ENCODE results near the gene ATP6V1C2.
"Not testable (repeated sequence)": the region's sequence is repeated elsewhere in the genome, so short reads cannot be mapped to it uniquely, and the experiment has no call there.

The ATP6V1C2 gene

DNA sequence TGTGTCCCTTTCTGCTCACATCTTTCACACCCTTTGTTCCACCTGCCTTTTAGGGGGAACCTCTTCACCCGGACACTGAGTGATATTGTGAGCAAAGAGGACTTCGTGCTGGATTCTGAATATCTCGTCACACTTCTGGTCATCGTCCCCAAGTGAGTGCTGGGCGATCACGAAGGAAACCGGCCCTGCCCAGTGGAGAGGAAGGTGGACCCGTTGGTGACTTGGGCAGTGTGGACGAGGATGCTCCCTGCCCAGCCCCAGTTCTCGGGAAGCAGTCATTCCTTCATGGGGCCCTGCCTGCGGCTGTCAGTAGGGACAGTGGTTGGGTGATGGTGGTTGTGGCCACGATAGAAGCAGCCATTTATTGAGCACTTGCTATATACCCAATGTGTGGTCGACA is 50.4 kb downstream of the ATP6V1C2 start:
- DNase-seq: no peak

DNA sequence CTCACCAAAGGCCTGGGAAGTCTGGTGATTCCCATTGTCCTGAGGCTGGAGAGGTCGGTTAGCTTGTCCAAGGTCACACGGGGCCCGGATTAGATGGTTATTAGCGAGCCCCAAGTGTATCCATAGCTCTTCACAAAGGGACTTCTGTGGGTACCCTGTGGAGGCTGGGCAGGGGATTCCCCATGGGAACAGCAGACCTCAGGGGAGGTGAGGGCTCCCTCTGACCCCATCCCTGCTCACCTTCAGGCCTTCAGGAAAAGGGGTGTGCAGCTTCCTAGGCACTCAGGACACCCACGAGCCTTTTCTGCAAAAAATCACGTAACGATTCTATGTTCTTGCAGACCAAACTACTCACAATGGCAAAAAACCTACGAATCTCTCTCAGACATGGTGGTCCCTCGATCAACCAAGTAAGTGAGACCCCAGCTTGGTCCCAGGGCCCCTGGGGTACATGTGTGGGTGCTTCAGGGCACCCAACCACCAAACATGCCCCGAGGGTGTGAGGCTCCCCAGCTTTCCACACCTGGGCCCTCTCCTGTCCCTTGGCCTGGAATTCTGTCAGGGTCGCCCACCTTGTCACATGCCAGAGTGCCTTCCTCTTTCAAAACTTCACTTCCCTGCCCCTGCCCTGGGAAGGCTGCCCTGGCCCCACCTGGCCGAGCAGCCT is 50.9 kb downstream of the ATP6V1C2 start:
- no peak for DNase-seq

DNA sequence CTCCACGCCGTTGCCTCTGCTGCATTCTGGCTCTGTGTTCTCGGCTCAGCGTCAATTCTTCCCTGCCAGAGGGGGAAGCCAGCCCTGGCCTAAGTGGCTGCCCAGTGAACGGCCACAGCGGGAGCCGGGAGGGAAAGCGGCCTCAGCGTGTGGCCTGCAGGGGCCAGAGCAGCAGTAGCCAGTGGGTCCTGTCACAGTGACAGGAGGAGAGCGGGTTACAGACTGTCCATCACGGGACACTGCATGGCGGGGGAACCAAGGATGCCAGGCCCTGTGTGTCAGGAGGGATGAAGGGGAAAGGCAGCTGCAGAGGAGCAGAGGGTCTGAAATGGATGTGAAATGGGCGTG is 51.4 kb downstream of the ATP6V1C2 start:
- DNase-seq: no peak

DNA sequence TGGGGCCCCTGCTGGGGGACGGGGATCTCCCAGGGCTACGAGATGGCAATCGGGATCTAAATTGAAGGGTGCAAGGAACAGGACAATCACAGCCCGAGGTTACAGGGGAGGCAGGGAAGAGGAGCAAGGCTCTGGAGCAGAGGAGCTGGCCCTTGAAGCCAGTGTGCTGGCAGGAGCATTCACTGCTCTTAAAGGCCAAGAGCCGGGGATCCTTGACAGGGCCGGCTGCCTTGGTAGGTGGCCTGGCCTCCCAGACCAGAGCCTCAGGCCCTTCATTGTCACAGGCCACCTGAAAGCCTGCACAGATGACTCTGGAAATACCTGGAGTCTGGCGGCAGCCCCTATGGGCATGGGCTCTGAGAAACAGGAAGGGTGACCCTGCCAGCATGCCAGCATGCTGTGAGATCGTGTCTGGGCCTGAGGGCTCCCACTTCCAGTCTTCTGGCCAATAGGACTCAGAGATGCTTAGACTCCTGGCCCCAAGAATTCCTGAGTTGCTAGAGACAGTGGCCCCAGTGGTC is 52.5 kb downstream of the ATP6V1C2 start:
- DNase-seq: no peak

DNA sequence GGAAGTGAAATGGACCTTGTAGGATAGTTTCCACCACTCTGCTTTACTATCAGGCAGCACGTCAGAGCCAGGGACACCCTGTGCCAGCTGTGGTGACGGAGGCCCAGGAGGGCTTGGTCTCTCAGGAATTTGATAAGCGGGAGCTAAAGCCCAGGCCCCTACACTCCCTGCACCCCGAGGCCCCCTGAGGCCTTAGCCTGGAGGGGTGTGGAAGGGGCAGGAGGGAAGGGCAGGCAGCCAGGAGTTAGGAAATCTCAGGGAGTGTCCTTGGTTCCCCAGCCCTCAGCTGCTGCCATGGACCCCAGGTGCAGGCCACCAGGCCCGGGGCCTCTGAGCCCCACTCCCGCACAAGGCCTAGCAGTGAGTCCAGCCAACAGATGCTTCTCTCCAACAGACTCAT is 53.0 kb downstream of the ATP6V1C2 start:
- no peak for DNase-seq

DNA sequence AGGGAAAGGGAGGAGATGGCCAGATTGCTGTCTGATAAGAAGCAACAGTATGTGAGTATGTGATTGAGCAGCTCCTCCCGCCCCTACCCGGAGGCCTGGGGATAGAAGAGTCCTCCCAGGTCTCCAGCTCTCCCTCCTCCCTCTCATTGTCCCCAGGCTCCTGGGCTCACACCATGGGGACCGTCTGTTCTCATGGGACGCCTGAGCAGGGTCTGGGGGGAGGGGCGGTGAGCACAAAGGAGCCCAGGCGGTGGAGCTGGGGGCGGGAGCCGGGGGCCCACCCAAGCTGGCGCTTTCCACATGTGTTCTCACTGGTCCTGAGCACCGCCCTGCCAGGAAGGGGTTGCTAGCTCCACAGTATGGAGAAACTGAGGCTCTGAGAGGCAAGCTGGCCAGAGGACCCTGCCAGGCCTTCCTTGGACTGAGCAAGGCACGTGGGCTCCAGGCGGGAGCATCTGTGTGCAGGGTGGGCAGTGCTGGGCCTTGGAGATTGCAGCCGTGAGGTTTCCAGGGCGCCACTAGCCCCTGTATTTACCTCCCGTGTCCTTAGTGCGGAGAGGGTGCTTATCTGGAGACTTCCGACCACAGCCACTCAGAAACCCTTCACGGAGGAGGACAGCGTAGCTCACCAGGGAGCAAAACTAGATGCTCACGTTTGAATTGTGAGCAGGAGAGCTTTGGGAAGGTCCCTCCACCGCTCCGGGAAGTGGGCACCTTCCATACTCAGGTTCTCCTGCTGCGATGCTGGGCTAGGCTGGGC is 53.8 kb downstream of the ATP6V1C2 start:
- no peak for DNase-seq

DNA sequence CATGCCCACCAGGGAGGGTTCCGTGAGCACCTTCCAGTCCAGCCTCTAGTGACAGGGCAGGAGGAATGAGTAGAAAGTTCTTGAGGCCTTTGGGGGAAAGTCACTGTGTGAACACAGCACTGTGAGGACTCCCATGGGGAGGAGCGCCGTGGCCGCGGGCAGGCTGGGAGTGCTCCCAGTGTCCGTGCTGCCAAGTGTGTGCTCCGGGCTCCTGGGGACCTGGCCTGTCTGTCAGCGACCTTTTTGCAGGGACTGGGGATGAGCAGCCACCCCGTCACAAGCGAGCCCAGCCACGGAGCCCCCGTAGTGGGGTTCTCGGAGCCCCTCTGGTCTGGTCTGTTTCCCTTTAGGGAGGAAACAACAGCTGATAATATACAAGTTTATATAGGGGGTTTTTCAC is 54.4 kb downstream of the ATP6V1C2 start:
- DNase-seq: no peak

DNA sequence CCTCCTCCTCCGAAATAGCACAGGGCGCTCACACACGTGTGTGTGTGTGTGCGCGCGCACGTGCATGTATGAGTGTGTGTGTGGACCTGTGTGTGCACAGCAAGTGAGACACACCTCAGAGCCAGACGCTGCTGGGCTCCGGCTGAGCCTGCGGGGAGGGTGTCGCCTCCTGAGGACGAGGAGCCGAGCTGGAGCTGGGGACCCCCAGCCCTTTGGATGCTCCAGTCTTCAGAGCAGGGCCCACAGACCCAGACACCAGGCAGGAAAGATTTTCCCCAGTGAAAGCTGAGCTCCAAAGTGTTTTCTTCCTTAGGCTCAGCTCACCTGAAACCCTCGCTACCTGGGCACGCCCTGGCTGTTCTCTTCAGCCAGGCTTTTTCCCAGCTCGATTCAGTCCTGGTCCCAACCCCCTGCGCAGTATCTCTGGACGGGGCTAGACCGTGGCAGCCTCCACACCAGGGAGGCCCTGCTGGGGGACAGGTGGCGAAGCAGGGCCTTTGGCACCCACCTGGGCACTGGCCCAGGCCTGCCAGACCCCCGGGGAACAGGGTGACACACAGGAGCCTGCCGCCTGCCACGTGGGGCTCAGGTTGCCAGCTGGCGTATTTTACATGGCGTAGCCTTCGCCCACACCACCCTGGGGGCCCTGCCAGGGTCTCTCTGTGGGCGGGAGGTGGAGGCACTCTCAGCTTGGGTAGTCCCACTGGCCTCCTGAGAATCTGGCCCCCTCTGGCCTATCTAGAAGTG is 55.0 kb downstream of the ATP6V1C2 start:
- DNase-seq: no peak

DNA sequence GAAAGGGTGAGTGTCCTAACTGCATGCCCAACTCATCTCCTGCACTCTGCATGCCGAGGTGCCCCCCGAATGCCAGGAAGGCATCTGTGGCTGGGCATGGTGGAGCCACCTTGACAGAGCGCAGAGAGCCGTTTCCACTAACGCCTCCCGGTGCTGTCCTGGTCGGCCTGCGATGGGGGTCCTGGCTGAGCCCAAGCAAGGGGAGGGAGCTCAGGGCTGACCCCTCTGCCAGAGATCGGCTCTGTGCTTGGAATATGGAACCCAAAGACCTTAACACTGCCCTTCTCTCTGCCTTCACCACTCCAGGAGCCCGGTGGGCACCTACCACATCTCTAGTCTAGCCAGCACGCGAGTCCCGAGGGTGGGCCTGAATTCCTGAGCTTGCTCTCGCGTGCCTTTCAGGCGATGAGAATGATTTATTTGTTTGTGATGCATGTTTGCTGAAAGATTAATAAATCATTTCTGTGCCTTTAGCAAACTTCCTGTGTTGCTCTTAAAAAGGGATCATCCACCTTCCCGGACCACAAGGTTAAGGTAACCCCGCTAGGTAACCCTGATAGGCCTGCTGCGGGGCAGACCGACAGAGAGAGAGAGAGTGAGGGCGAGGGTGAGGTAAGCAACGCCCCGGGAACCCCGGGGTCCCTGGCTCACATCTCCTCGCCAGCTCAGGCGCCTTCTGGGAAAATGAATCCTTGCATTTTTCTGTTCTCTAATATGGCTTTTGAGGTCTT is 55.8 kb downstream of the ATP6V1C2 start:
- DNase-seq: no peak

DNA sequence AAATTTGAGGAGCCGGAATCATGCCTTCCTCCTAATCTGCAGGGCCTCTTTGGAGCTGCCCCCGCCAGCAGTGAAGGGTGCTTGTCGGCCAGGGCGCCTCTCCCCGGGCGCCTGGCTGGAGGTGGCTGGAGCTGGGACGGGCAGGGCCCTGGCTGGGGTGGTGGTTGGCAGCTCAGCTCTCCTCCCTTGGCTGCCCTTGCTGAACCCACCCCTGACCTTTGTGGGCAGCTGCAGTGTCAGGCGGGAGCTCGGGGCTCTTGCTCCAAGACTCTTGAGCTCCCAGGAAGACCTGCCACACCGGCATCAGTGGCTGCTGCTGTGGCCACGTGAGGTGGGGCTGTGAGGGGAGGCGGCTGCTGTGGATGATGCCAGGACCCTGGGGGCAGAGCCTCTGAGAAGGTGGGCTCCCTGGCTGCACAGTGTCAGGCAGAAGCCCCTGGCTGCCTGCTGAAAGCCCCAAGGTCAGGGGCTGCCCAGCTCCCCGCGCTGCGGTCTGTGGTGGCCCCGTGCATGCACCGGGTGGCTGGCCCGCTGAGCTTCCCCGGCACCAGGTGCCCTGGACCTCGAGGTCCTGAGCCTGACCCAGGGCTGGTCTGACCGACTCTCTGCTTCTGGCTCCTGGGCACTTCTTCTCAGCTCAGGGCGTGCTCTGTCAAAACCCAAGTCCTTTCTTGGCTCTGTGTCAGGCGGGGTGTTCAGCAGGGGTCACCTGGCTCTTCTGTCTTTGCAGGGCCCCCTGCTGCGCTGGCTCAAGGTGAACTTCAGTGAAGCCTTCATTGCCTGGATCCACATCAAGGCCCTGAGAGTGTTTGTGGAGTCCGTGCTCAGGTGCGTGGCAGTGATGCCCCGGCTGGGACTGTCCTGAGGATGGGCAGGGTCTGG is 56.7 kb downstream of the ATP6V1C2 start:
- DNase-seq: no peak

DNA sequence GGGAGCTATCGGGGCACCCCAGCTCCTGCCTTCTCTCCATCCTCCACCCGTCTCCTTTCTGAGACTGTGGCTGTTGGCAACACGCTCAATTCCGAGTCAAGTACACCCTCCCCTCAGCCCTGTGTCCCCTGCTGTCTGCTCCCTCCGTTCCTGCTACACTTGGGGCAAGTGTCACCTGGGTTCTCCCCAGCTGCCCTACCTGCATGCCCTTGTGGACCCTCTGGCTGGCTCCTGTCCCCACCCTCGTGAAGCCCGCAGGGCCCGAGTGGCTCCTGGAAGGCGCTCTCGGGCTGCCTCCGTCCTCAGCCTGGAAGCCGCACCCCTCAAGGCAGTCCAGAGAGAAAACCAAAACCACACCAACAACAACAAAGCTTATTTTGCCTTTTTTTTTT is 57.3 kb downstream of the ATP6V1C2 start:
- DNase-seq: no peak

DNA sequence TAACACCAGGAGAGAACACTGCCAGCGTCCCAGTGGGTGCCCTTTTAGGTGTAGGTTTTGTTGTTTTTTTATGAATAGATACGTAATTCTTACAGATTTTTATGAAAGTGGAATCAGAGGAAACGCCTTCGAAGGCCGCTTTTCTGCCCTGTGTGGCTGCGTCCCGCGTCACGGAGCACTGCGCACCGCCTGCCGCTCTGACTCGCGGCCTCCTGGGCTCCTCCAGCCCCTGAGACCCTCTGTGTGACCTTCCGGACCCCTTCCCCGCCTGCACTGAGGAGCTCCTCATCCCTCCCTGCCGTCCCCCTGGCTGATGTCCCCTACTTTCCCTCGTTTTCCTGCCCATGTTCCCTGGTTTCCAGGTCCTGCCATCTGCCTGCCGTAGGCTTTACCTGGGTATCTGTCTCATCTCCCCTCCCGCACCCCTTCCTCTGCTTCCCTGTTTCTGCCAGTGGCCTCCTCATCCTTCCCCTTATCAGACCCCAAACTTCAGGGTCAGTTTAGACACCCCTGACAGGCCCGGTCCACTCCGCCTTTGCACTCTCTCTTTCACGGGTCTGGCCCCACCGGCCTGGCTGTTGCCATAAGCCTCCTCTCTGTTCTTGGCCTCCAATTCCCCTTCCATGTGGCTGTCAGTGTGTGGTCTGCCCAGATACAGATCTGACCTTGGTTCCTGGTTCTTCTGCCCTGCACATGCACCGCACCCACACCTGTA is 58.5 kb downstream of the ATP6V1C2 start:
- DNase-seq: no peak

DNA sequence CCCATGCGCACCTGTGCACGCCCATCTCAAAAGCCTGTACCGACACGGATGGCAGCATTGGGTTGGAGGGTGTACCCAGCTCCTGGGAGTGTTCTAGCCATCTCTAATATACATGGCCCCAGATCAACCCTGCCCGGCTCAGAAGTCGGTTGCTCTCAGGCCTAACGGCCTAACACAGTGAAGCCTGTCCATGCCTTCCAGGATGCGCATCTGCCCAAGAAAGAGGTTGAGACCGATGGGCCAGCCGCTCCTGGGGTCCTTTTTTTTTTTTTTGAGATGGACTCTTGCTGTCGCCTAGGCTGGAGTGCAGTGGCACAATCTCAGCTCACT is 59.0 kb downstream of the ATP6V1C2 start:
- no peak for DNase-seq

DNA sequence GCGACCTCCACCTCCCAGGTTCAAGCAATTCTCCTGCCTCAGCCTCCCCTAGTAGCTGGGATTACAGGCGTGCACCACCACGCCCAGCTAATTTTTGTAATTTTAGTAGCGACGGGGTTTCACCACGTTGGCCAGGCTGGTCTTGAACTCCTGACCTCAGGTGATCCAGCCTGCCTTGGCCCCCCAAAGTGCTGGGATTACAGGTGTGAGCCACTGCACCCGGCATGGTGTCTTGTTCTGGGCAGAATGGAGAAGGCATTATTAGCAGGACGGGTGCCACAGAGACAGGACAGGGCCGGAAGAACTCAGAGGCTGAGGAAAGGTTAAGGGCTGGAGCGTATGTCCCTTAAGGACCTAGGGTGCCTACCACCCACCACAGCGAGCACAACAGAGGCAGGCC is 59.4 kb downstream of the ATP6V1C2 start:
- DNase-seq: not testable (repeated sequence)

DNA sequence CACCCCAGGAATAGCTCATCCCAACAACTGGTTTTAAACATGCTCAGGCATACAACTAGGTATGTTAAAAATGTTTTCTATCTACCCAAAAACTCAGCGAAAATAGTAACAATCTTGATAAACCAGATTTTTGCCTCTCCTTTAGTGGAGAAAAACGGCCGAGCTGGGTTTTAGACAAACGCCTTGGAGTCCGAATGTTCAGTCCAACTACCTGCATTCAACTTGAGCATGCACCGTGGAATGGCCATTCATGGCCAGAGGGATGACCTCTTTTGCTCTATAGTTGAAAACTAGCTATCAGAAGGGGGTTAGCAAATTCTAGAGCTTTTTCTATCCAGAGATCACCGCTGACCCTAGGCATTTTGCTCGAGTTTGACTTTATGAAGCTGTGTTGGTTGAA is 60.3 kb downstream of the ATP6V1C2 start:
- no peak for DNase-seq

DNA sequence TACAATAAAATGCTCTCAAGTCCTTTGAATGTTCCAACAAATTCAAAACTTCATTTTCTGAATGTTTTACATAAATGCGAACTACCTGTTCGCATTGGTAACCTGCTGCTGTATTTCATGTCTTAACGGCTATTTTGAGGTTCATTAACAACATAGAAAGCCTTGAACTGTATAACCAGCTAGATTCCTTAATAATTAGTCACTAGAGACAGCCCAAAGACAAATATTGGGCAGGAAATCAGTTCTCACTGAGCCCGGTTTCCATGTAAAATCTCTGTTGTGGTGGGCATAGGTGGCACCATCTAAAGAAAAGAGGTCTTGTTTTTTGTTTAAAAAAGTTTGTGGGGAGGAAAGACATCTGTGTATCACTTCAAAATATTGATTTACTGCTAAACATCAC is 62.0 kb downstream of the ATP6V1C2 start:
- no peak for DNase-seq

DNA sequence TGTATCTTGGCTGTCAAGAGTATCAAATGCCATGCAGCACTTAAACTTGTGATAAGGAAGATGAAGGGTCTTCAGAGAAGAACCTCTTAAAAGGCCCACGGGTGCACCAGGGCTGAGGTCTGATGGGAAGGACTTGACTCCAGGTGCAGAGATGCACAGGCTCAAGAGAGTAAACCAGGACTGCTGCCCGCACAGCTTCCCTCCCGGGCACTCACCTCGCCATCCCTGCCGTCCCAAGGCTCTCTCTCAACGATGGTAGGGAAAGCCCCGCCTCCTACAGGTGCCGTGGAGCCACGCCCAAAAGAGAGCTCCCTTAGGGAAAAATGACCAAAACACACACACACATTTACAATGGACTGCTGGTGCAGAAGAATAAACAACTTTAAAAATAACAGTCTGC is 63.3 kb downstream of the ATP6V1C2 start:
- no peak for DNase-seq

DNA sequence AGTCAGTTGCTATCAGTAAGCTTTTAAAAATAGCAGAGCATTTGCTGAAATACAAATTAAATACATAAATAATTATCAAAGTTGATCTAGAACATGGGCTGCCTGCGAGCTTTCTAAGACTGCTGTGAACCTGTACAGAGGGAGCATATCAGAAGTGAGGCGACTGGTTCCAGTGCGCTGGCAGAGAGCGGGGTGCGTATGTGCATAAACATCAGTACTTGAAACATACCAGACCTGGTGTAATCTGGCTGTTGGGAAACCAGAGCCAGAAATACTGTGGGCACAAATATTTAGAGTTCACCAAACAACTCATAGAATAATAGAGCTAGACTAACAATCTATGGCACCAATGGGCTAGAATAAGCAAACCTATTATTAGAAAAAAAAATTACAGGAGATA is 63.8 kb downstream of the ATP6V1C2 start:
- no peak for DNase-seq

DNA sequence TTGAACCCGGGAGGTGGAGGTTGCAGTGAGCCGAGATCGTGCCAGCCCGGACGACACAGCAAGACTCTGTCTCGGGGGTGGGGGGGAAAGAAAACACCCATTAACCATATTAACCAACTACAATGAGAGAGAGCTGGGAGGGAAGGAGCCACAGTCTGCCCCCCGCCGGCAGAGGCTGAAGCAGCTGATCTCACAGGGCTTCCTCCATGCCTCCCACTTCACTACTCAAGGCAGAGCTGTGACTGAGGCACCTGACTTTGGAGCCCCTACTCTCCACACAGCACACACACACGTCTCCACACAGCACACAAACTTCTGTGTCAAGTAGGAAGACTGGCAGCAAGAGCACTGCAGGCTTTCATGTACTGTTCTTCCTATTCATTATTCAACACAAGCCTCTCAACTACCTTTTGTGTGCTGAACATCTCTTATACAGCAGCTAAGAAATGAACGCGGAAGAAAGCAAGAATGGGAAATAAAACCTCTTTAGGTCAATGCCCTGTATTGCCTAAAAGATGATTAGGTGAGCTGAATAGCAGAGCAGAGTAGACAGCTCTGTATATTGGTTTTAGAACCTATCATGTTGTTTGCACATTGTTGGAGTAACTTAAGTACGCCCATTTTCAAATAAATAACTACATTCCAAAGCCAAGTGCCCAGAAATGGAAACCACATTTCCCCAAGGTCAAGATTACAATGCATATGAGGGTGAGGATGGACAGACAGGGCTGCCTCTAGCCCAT is 65.0 kb downstream of the ATP6V1C2 start:
- no peak for DNase-seq

DNA sequence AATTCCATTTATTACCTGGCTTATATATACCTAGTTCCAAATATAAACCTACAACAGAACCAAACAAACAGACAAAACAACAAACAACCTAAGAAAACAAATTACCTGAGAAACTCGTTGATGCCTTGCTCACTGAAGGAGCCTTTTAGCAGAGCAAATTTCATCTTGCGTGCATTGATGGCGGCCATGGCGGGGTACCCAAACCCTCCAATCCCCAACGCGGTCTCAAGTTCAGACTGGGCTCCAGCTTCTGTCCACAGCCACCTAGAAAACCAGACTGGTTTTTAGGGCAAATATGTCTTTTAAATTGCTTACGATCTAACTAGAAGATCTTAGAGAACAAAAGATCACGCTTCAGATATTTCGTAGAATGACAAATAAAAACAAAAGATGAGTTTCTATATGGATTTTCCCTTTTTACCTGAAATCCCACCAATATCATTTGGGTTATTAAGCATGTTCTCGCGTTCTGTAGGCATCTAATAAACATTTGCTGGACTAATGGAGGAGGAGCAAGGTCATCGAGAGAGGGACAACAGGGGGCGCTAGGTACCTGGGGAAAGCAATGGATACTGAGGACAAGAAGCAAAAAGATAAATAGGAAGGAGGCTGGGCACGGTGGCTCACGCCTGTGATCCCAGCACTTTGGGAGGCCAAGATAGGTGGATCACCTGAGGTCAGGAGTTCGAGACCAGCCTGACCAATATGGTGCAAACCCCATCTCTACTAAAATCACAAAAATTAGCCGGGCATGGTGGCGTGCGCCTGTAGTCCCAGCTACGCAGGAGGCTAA is 65.9 kb downstream of the ATP6V1C2 start:
- no peak for DNase-seq

Data from NCI-H446 treated with DMSO at 0.1 percent for 48 hours (cell line).